K562 treated with DMSO at 1 percent for 24 hours (cell line): ENCODE results near the gene CBX1. TPM values are rescaled to one million over a fixed set of nuclear protein-coding genes. Genes with fewer than 3 reads are reported as not detected.

ENCODE experiments used
- total RNA-seq: library from RNA; unstranded; fragments of 300-600 nt; gene quantifications from 2 replicates; pipeline ENCODE4 v1.2.3, GENCODE V29; 2022; ENCODE audit warnings: low read depth; ENCODE audit not compliant: insufficient read depth

Gene CBX1
- 42.8 and 47.7 TPM in 2 replicates for total RNA-seq

DNA sequence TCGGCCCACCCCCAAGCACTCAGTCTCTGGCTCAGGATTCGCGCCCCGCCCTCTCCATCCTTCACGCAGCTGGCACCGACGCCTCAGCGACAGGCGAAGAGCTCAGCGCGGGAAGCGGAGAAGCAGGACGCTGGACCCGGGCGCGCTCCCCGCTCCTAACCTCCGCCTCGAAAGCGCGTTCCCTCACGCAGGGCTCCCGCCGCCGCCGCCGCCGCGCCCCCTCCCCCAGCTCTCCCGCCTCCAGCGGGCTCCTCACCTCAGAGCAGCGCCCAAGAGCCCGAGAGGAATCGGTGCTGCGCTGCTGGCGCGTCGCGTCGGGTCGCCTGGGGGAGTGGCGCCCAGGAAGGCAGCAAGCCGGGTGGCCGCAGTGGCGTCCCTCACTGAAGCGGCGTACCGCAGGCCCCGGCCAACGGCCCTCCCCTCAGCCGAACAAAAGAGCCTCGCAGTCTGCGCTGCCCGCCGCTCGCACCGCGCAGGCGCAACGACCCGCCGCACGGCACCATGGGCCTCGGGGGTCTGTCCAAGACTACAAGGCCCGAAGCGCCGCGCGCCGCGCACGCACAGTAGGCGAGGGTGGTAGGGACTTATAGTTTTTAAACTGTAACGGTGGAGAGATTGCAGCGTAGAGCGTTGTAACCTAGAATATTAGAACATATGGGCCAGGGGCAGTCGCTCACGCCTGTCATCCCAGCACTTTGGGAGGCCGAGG, at the start of gene CBX1:
Gene CBX1 (minus strand): TSS at position 467 of the 709 bp plus-strand sequence. CDS start 24,474 bp downstream, outside the sequence.

DNA sequence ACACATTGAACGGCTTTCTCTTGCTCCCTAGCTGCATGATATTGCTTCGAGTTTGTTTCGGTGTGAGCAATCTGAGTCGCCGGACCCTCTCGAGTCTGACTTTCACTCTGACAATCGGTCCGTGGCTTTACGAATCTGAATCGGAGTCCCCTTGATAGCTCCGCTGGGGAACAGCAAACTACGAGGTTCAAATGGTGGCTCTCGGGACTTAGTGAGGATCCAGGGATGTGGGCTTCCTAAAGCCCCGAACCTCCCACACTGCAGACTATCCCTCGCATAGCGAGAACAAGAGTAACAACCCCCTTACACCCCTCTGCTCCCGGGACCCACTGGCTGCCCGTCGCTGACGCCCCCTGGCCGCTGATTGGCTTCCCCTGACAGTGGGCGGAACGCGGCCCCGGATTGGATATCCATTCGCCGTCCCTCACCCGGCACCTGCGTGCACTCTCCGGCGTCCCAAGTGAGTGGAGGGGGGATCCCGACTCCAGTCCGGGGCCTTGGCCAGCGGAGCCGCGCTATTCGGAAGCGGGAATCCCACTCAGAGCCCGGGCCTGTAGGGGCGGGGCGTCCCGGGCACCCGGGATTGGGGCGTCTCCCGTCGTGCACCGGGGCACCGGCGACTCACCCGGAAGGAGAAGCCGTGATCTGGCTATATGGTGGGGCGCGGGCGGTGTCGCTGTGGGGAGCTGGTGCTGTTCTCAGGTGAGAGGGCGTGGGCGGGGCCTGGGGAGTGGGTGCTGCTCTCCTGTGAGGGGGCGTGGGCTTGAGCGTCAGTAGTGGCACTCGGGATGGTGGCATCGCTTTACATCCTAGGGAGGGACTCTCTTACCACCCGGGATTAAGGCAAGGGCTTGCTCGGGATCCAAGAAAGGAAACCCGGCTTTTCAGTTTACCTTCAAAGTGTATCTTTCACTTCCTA, 6.1 kb upstream of the CBX1 start, which contains the start of gene SNX11:
Gene SNX11 (plus strand): TSS at position 630 of the 919 bp plus-strand sequence. CDS start 4,278 bp downstream, outside the sequence.

DNA sequence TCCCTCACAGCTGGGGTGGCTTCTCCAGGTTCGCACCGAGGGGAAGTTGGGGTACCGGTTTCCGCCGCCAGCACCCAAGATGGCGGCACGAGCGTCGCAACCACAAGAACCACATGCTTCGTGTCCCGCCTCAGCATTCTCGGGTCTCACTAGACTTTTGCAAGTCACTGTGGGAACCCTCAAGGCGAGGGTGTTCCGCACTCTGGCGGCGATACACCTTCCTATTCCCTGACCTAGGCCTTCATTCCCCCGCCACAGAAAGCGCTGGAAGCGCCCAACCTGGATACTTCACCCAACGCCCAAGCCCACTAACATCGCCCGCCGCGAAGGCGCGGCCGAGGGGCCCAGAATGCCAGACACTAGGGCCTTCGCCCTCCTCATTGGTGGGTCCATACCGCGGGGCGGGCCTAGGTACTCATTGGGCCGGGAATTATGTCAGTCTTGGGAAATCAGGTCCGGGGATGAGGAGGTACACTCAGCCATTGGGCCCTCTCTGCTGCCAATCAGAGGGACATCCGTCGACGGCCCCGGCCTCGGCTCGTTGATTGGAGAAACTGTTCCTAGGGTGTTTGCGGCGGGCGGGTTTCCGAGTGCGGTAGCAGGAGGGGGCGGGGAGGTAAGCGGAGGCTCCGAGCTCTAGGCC, 53.4 kb downstream of the CBX1 start, which contains the start of gene NFE2L1:
Gene NFE2L1 (plus strand): TSS at position 619 of the 643 bp plus-strand sequence. CDS start 2,760 bp downstream, outside the sequence.

DNA sequence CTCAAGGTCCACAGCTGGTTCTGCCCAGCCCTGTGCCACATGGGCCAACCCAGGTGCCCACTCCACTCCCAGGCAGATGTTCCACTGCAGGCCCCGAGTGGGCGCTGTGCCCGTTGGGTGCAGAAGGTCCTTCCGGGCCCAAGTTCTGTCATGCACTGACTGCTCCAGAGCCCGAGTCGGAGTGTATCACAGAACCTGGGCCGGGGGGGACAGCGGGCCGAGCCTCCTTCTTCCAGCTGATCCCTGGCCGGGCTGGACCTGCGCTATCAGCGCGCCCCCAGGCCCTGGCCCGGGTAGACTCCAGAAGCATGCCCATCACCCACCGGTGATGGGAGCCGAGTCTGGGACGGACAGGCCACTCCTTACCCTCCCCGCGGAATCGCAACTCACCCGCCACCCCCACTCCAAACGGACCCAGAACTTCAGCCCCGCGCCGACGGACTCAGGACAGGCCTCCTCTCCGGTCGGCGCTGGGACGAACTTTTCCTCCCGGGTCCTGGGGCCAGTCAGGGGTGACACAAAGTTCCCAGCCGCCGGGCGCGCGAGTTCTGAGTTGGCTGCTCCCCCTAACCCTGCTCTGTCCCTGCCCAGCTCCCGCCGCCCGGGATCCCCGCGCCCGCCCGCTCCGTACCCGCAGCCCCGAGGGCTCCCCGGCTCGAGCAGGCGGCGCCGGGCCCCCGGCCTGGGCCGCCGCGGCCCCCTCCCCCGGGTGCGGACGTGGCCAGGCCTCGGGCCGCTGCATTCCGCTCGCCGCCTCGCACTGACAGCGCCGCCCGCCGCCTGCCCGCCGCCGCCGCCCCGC, 64.0 kb downstream of the CBX1 start, which contains the start of gene COPZ2:
Gene COPZ2 (minus strand): TSS at position 762 of the 802 bp plus-strand sequence. CDS start 20 bp downstream, at position 742.

Other genes starting within 250 kb of the CBX1 start
- 19.0 and 23.9 TPM in 2 replicates for gene SP2, start 205.2 kb downstream of the CBX1 start, total RNA-seq
- gene PNPO, start 159.9 kb downstream of the CBX1 start, total RNA-seq, result 10.9 and 12.6 TPM in 2 replicates
- gene PRR15L, start 143.6 kb downstream of the CBX1 start, total RNA-seq, result not detected in 2 replicates
- 124 and 144 TPM in 2 replicates for gene CDK5RAP3, start 130.4 kb downstream of the CBX1 start, total RNA-seq
- gene COPZ2, start 63.7 kb downstream of the CBX1 start, total RNA-seq, result not detected in 2 replicates
- 193 and 207 TPM in 2 replicates for gene NFE2L1, start 53.1 kb downstream of the CBX1 start, total RNA-seq
- gene SNX11, start 6.3 kb upstream of the CBX1 start, total RNA-seq, result 19.3 and 23.3 TPM in 2 replicates